ENCODE measurements around the gene FAM107A. TPM values are rescaled to one million over a fixed set of nuclear protein-coding genes. Genes with fewer than 3 reads are reported as not detected.

Gene FAM107A
- total RNA-seq, 2 experiments from 2014 or later: not detected

- Histone ChIP-seq H3K4me1 (ENCODE audit: insufficient read depth, low read length) (no peaks in the 10 kb centered on the region), H3K4me3 (ENCODE audit: low read length) (no peak overlapping the region), H3K27ac (ENCODE audit: low read depth in 1 of 2, low read length in 2 of 2) (no peak overlapping the region), H3K27me3 (ENCODE audit: control insufficient read depth in 1 of 2, insufficient read depth in 2 of 2, low read length in 2 of 2) (no peaks in the 10 kb centered on the region), H3K9me3 (ENCODE audit: control insufficient read depth in 1 of 2, insufficient read depth in 1 of 2, low read length in 2 of 2) (no peaks in the 10 kb centered on the region), H3K36me3 (ENCODE audit: insufficient read depth, low read length) (no peaks in the 10 kb centered on the region)
- Mint-ChIP-seq H3K36me3 (ENCODE audit: low read depth) (no peaks in the 10 kb centered on the region), H3K27me3 (no peaks in the 10 kb centered on the region), H3K9me3 (no peaks in the 10 kb centered on the region), H3K4me3 (no peak overlapping the region), H3K4me1 (ENCODE audit: low read depth) (no peaks in the 10 kb centered on the region), H3K27ac (no peak overlapping the region)
- TF ChIP-seq CTCF (IDR thresholded peaks at IDR 0.05): no peak
- POLR2A ChIA-PET: no interaction called here
- CTCF ChIA-PET: no interaction called here
- no peak for DNase-seq
- intact Hi-C loops (cut with DNase I, micrococcal nuclease): no loop called here
- no peak for ATAC-seq (ENCODE audit: poor library complexity)
Measured at GRCh38 chr3:58522759-58523425, 54.3 kb downstream of the FAM107A start.

- no peak for DNase-seq
Measured at GRCh38 chr3:58521917-58522631, 55.1 kb downstream of the FAM107A start.

GRCh38 chr3:58521336-58521670 lies 55.9 kb downstream of the FAM107A start:
- ChIA-PET CTCF (no interaction called here), POLR2A (no interaction called here)
- Mint-ChIP-seq H3K4me1 (ENCODE audit: low read depth) (no peaks in the 10 kb centered on the region), H3K9me3 (no peaks in the 10 kb centered on the region), H3K27me3 (no peaks in the 10 kb centered on the region), H3K36me3 (ENCODE audit: low read depth) (no peaks in the 10 kb centered on the region), H3K4me3 (no peak overlapping the region), H3K27ac (no peak overlapping the region)
- Histone ChIP-seq H3K9me3 (ENCODE audit: control insufficient read depth in 1 of 2, insufficient read depth in 1 of 2, low read length in 2 of 2) (no peaks in the 10 kb centered on the region), H3K27me3 (ENCODE audit: control insufficient read depth in 1 of 2, insufficient read depth in 2 of 2, low read length in 2 of 2) (no peaks in the 10 kb centered on the region), H3K27ac (ENCODE audit: low read depth in 1 of 2, low read length in 2 of 2) (no peak overlapping the region), H3K4me1 (ENCODE audit: insufficient read depth, low read length) (no peaks in the 10 kb centered on the region), H3K4me3 (ENCODE audit: low read length) (no peak overlapping the region), H3K36me3 (ENCODE audit: insufficient read depth, low read length) (no peaks in the 10 kb centered on the region)
- no peak for TF ChIP-seq CTCF (IDR thresholded peaks at IDR 0.05)
- DNase-seq: no peak
- intact Hi-C loops (cut with DNase I, micrococcal nuclease): no loop called here
- no peak for ATAC-seq (ENCODE audit: poor library complexity)

More at GRCh38 chr3:58521917-58522631, 55.1 kb downstream of the FAM107A start:
- Mint-ChIP-seq H3K27me3 (no peaks in the 10 kb centered on the region), H3K4me3 (no peak overlapping the region), H3K4me1 (ENCODE audit: low read depth) (no peaks in the 10 kb centered on the region), H3K36me3 (ENCODE audit: low read depth) (no peaks in the 10 kb centered on the region), H3K9me3 (no peaks in the 10 kb centered on the region), H3K27ac (no peak overlapping the region)
- Histone ChIP-seq H3K4me3 (ENCODE audit: low read length) (no peak overlapping the region), H3K36me3 (ENCODE audit: insufficient read depth, low read length) (no peaks in the 10 kb centered on the region), H3K27ac (ENCODE audit: low read depth in 1 of 2, low read length in 2 of 2) (no peak overlapping the region), H3K9me3 (ENCODE audit: control insufficient read depth in 1 of 2, insufficient read depth in 1 of 2, low read length in 2 of 2) (no peaks in the 10 kb centered on the region), H3K4me1 (ENCODE audit: insufficient read depth, low read length) (no peaks in the 10 kb centered on the region), H3K27me3 (ENCODE audit: control insufficient read depth in 1 of 2, insufficient read depth in 2 of 2, low read length in 2 of 2) (no peaks in the 10 kb centered on the region)
- ChIA-PET POLR2A (no interaction called here), CTCF (no interaction called here)
- no peak for ATAC-seq (ENCODE audit: poor library complexity)
- intact Hi-C loops (cut with DNase I, micrococcal nuclease): no loop called here
- no peak for TF ChIP-seq CTCF (IDR thresholded peaks at IDR 0.05)
